SH-SY5Y (cell line): Measurements from ENCODE around the gene TULP1.

Source experiments
- GATA2 ChIP-seq: IDR thresholded peaks from 2 replicates; pipeline ENCODE4 v1.6.1; 2011; ENCODE audit warnings: mild to moderate bottlenecking, low read depth, low read length
- GATA3 ChIP-seq: IDR thresholded peaks from 2 replicates; pipeline ENCODE4 v1.6.1; 2011; ENCODE audit warnings: low read depth, mild to moderate bottlenecking, low read length, moderate library complexity

GRCh38 chr6:35463292-35463691 is 49.4 kb downstream of the TULP1 start:
- TF ChIP-seq GATA2 (no peak), GATA3 (no peak)
